Suprapubic skin (tissue), 4 donors: Measurements from ENCODE around the gene TLR8.

Experiments used
- EP300 ChIP-seq: sonication (generic); formaldehyde crosslinking; IDR thresholded peaks from one replicate; pipeline ENCODE4 v1.6.1; 2017; ENCODE audit warnings: antibody characterized with exemption
- POLR2A ChIP-seq, 2 donors: fragments of 450-650 bp; IDR thresholded peaks; one replicate each; pipeline ENCODE4 v1.6.1; 2017; ENCODE audit warnings: antibody characterized with exemption in 2 of 2, mild to moderate bottlenecking in 2 of 2, moderate library complexity in 2 of 2
- POLR2AphosphoS5 ChIP-seq, 3 donors: sonication (generic); formaldehyde crosslinking; IDR thresholded peaks; one replicate each; pipeline ENCODE4 v1.6.1; 2017; ENCODE audit warnings: antibody characterized with exemption in 3 of 3
- TF ChIP-seq, protein P1 (sequence below), 2 donors: fragments of 200-600 bp in 1 of 2; fragments of 450-650 bp in 1 of 2; sonication (generic) in 1 of 2; IDR thresholded peaks; one replicate each; pipeline ENCODE4 v1.5.1; 2016 to 2019; ENCODE audit warnings: antibody characterized with exemption in 2 of 2, mild to moderate bottlenecking in 1 of 2, moderate library complexity in 1 of 2

DNA sequence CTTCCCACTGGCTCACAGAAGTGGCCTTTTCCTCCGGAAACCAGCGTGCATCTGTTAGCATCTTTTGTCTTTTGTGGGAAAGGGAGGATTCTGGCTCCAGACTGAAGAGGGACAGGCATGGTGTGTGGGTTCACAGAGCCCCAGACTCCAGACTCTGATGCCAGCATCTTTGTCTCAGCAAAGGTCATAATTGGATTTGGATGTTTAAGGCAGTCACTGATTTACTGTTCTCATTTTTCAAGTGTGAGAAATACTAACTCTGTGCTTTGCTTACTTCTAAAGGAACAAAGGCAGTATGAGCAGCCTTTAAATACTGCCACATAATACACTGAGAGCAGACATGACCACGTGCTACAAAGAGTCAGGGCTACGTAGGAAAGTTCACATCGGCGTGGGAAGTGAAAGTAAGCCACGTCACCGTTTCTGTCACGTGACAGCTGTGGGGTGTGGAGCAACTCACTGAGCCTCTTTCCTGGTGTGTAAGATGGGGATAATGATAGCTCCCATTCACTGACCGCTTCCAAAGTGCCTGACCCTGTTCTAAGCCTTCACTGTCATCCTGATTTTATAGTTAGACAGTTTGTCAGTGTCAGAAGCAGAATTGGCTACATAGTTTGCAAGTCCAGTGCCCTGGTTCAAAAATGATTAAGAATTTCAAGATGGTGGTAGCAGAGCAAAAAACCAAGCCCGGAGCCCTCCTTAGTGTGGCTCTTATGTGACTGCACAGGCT is 43.7 kb downstream of the TLR8 start:
- TF ChIP-seq EP300 (no peak), POLR2A (IDR thresholded peaks at IDR 0.05) (no peak), POLR2AphosphoS5 (IDR thresholded peaks at IDR 0.05) (no peak)
- TF ChIP-seq, protein P1, sequence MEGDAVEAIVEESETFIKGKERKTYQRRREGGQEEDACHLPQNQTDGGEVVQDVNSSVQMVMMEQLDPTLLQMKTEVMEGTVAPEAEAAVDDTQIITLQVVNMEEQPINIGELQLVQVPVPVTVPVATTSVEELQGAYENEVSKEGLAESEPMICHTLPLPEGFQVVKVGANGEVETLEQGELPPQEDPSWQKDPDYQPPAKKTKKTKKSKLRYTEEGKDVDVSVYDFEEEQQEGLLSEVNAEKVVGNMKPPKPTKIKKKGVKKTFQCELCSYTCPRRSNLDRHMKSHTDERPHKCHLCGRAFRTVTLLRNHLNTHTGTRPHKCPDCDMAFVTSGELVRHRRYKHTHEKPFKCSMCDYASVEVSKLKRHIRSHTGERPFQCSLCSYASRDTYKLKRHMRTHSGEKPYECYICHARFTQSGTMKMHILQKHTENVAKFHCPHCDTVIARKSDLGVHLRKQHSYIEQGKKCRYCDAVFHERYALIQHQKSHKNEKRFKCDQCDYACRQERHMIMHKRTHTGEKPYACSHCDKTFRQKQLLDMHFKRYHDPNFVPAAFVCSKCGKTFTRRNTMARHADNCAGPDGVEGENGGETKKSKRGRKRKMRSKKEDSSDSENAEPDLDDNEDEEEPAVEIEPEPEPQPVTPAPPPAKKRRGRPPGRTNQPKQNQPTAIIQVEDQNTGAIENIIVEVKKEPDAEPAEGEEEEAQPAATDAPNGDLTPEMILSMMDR (IDR thresholded peaks at IDR 0.05), result no peak
